Activated T-helper 1 cell treated with anti-CD3 and anti-CD28 coated beads, Interleukin-12 subunit alpha, Interleukin-12 subunit beta, Interleukin-2, Interleukin-4 antibody, amounts not matched to agents 30 ng/mL and 10 ng/mL and 1 ng/mL, durations not matched to agents 14 hours and 24 hours and 36 hours (primary cell): ENCODE data around the gene LMF2. TPM values are rescaled to one million over a fixed set of nuclear protein-coding genes. Genes with fewer than 3 reads are reported as not detected.

Experiments
- DNase-seq: peaks from one replicate; pipeline ENCODE4 v3.0.0; 2021; ENCODE audit warnings: low spot score
- H3K27ac Mint-ChIP-seq: one replicate; pipeline ENCODE4 v1.8.0; 2021; ENCODE audit warnings: mild to moderate bottlenecking, mixed read lengths
- H3K27me3 Mint-ChIP-seq: one replicate; pipeline ENCODE4 v1.8.0; 2022; ENCODE audit warnings: mild to moderate bottlenecking, moderate library complexity, mixed read lengths; ENCODE audit not compliant: insufficient read depth
- H3K36me3 Mint-ChIP-seq: one replicate; pipeline ENCODE4 v1.8.0; 2021; ENCODE audit warnings: low read depth, mixed read lengths
- H3K4me1 Mint-ChIP-seq: one replicate; pipeline ENCODE4 v1.8.0; 2021; ENCODE audit warnings: low read depth, mixed read lengths
- H3K4me3 Mint-ChIP-seq: one replicate; pipeline ENCODE4 v1.8.0; 2021; ENCODE audit warnings: mild to moderate bottlenecking, moderate library complexity, mixed read lengths
- H3K9me3 Mint-ChIP-seq: one replicate; pipeline ENCODE4 v1.8.0; 2021; ENCODE audit warnings: mixed read lengths
- intact Hi-C: fragments of 100-400 bp; cut with micrococcal nuclease; formaldehyde crosslinking; loops from one replicate; pipeline ENCODE4 v1.15.1; 2024
- total RNA-seq: library from RNA; stranded (reverse); gene quantifications from 2 replicates; pipeline ENCODE4 v1.2.3, GENCODE V29; 2022

LMF2 gene
- total RNA-seq, 1 donor from 2014 or later: 81.2 TPM

GRCh38 chr22:50465066-50465930 is 42.2 kb downstream of the LMF2 start:
- H3K9me3 Mint-ChIP-seq: no peaks in the 10 kb centered on the region
- intact Hi-C loops: no loop called here
- no peak overlapping the region for H3K27ac Mint-ChIP-seq
- H3K4me1 Mint-ChIP-seq: peaks cover 18% of the 10 kb centered on the region
- DNase-seq: no peak
- H3K27me3 Mint-ChIP-seq: no peaks in the 10 kb centered on the region
- no peak overlapping the region for H3K4me3 Mint-ChIP-seq
- peaks cover 23% of the 10 kb centered on the region for H3K36me3 Mint-ChIP-seq

- intact Hi-C loops: no loop called here
- Mint-ChIP-seq H3K4me1 (peaks cover 12% of the 10 kb centered on the region), H3K27me3 (no peaks in the 10 kb centered on the region), H3K36me3 (peaks cover 26% of the 10 kb centered on the region), H3K4me3 (no peak overlapping the region), H3K27ac (no peak overlapping the region), H3K9me3 (no peaks in the 10 kb centered on the region)
- no peak for DNase-seq
These were observed 43.1 kb downstream of the LMF2 start for GRCh38 chr22:50464451-50464850.

GRCh38 chr22:50463188-50463900 is 44.2 kb downstream of the LMF2 start:
- intact Hi-C loops: no loop called here
- DNase-seq: no peak
- H3K4me1 Mint-ChIP-seq: peaks cover under 1% of the 10 kb centered on the region
- H3K27me3 Mint-ChIP-seq: no peaks in the 10 kb centered on the region
- H3K4me3 Mint-ChIP-seq: no peak overlapping the region
- H3K27ac Mint-ChIP-seq: no peak overlapping the region
- no peaks in the 10 kb centered on the region for H3K9me3 Mint-ChIP-seq
- peaks cover 23% of the 10 kb centered on the region for H3K36me3 Mint-ChIP-seq

- intact Hi-C loops: no loop called here
- no peak for DNase-seq
- Mint-ChIP-seq H3K36me3 (peaks cover 29% of the 10 kb centered on the region), H3K27ac (no peak overlapping the region), H3K4me1 (no peaks in the 10 kb centered on the region), H3K27me3 (no peaks in the 10 kb centered on the region), H3K9me3 (no peaks in the 10 kb centered on the region), H3K4me3 (no peak overlapping the region)
These were observed 45.4 kb downstream of the LMF2 start for GRCh38 chr22:50461979-50462540.

- no peak for DNase-seq
- Mint-ChIP-seq H3K27ac (no peak overlapping the region), H3K9me3 (no peaks in the 10 kb centered on the region), H3K4me1 (no peaks in the 10 kb centered on the region), H3K36me3 (peaks cover 27% of the 10 kb centered on the region), H3K27me3 (no peaks in the 10 kb centered on the region), H3K4me3 (no peak overlapping the region)
- intact Hi-C loops: no loop called here
These were observed 46.0 kb downstream of the LMF2 start for GRCh38 chr22:50461536-50461935.

GRCh38 chr22:50460938-50461337 is 46.6 kb downstream of the LMF2 start:
- Mint-ChIP-seq H3K27me3 (no peaks in the 10 kb centered on the region), H3K36me3 (peaks cover 25% of the 10 kb centered on the region), H3K4me1 (no peaks in the 10 kb centered on the region)

GRCh38 chr22:50459496-50460140 is 47.9 kb downstream of the LMF2 start:
- no peaks in the 10 kb centered on the region for H3K27me3 Mint-ChIP-seq
- no peaks in the 10 kb centered on the region for H3K4me1 Mint-ChIP-seq
- DNase-seq: no peak
- no peak overlapping the region for H3K27ac Mint-ChIP-seq
- H3K4me3 Mint-ChIP-seq: no peak overlapping the region
- peaks cover 30% of the 10 kb centered on the region for H3K36me3 Mint-ChIP-seq
- intact Hi-C loops: no loop called here
- no peaks in the 10 kb centered on the region for H3K9me3 Mint-ChIP-seq

More at GRCh38 chr22:50460938-50461337, 46.6 kb downstream of the LMF2 start:
- H3K4me3 Mint-ChIP-seq: no peak overlapping the region
- H3K27ac Mint-ChIP-seq: no peak overlapping the region
- no peaks in the 10 kb centered on the region for H3K9me3 Mint-ChIP-seq
- no peak for DNase-seq
- intact Hi-C loops: no loop called here

- no peak for DNase-seq
- Mint-ChIP-seq H3K9me3 (no peaks in the 10 kb centered on the region), H3K36me3 (peaks cover 33% of the 10 kb centered on the region), H3K4me1 (no peaks in the 10 kb centered on the region), H3K27me3 (no peaks in the 10 kb centered on the region), H3K4me3 (no peak overlapping the region), H3K27ac (no peak overlapping the region)
- intact Hi-C loops: no loop called here
These were observed 48.5 kb downstream of the LMF2 start for GRCh38 chr22:50459016-50459415.

GRCh38 chr22:50456466-50457234 is 50.9 kb downstream of the LMF2 start:
- no peak overlapping the region for H3K4me3 Mint-ChIP-seq

GRCh38 chr22:50456026-50456425 is 51.5 kb downstream of the LMF2 start:
- H3K36me3 Mint-ChIP-seq: peaks cover 41% of the 10 kb centered on the region
- no peaks in the 10 kb centered on the region for H3K9me3 Mint-ChIP-seq
- no peak for DNase-seq
- H3K27ac Mint-ChIP-seq: no peak overlapping the region
- intact Hi-C loops: loop anchor here (2.0 kb wide), 1 partner anchor 43 kb away; no protein-coding TSS in a partner anchor
- peaks cover 8% of the 10 kb centered on the region for H3K4me1 Mint-ChIP-seq
- H3K4me3 Mint-ChIP-seq: no peak overlapping the region
- H3K27me3 Mint-ChIP-seq: no peaks in the 10 kb centered on the region

More at GRCh38 chr22:50456466-50457234, 50.9 kb downstream of the LMF2 start:
- H3K9me3 Mint-ChIP-seq: no peaks in the 10 kb centered on the region
- intact Hi-C loops: loop anchor here (2.0 kb wide), 1 partner anchor 42 kb away; no protein-coding TSS in a partner anchor
- DNase-seq: no peak
- H3K36me3 Mint-ChIP-seq: peaks cover 35% of the 10 kb centered on the region
- no peak overlapping the region for H3K27ac Mint-ChIP-seq
- no peaks in the 10 kb centered on the region for H3K27me3 Mint-ChIP-seq
- peaks cover 8% of the 10 kb centered on the region for H3K4me1 Mint-ChIP-seq

- H3K27me3 Mint-ChIP-seq: no peaks in the 10 kb centered on the region
- no peaks in the 10 kb centered on the region for H3K9me3 Mint-ChIP-seq
- no peak overlapping the region for H3K27ac Mint-ChIP-seq
- H3K4me3 Mint-ChIP-seq: no peak overlapping the region
- peaks cover 8% of the 10 kb centered on the region for H3K4me1 Mint-ChIP-seq
- no peak for DNase-seq
- intact Hi-C loops: no loop called here
- H3K36me3 Mint-ChIP-seq: peaks cover 38% of the 10 kb centered on the region
These were observed 52.3 kb downstream of the LMF2 start for GRCh38 chr22:50455201-50455600.

GRCh38 chr22:50454556-50455075 is 52.9 kb downstream of the LMF2 start:
- Mint-ChIP-seq H3K4me1 (peaks cover 8% of the 10 kb centered on the region), H3K4me3 (no peak overlapping the region), H3K36me3 (peaks cover 40% of the 10 kb centered on the region), H3K27me3 (no peaks in the 10 kb centered on the region), H3K9me3 (no peaks in the 10 kb centered on the region), H3K27ac (no peak overlapping the region)
- DNase-seq: no peak
- intact Hi-C loops: no loop called here
